K562 (cell line): ENCODE measurements around the gene MBP. TPM values are rescaled to one million over a fixed set of nuclear protein-coding genes. Genes with fewer than 3 reads are reported as not detected.

ENCODE experiments used
- ATAC-seq: fragments of 200-7000 bp; cut with Tn5 transposase; 3 replicates; pipeline ENCODE4 v1.9.1; 2020; ENCODE audit warnings: moderate library complexity
- BruUV-seq: library from RNA; stranded (reverse); fragments of 400-500 nt; replicated peaks from 2 replicates; lab custom pipeline; 2021; lab: Mats Ljungman, UMichigan
- CTCF ChIA-PET: fragments of 300-600 bp; formaldehyde crosslinking; extraction: SDS; loops from one replicate; lab custom pipeline; 2021; ENCODE audit warnings: low intra/inter-chr PET ratio; lab: Yijun Ruan, JAX
- POLR2A ChIA-PET: fragments of 300-600, 350-650 bp; sonication (Branson Sonifier 250); formaldehyde crosslinking; extraction: SDS; loops from one replicate; lab custom pipeline; 2021; ENCODE audit warnings: antibody characterized with exemption, inconsistent platforms; lab: Yijun Ruan, JAX
- DNase-seq, 4 experiments: peaks; one replicate each; pipeline versions ENCODE4 v3.0.0 to v3.0.0-alpha.2; 2011 to 2018; ENCODE audit warnings: low spot score in 3 of 4, mixed read lengths in 3 of 4; ENCODE audit errors: extremely low read depth in 1 of 4
- FAIRE-seq: peaks from 2 replicates; lab custom pipeline; 2011; peaks lifted over from hg19 to GRCh38; lab: Jason Lieb, UNC
- H2AFZ ChIP-seq: 2 replicates; pipeline ENCODE4 v1.6.0; 2011; ENCODE audit warnings: low read depth, low read length, control low read depth, inconsistent platforms
- H3K27ac ChIP-seq: fragments of 200-600 bp; 3 replicates; pipeline ENCODE4 v1.8.0; 2011; ENCODE audit warnings: low read depth, mild to moderate bottlenecking, control low read depth, inconsistent platforms, low read length, moderate library complexity, mixed read lengths; ENCODE audit errors: extremely low read depth
- H3K27me3 ChIP-seq, 2 experiments: fragments of 300-600 bp in 1 of 2; 2 replicates in 1 of 2; 3 replicates in 1 of 2; pipeline versions ENCODE4 v1.6.0 to v1.8.0; 2011; ENCODE audit warnings: inconsistent platforms in 2 of 2, low read length in 2 of 2, mild to moderate bottlenecking in 1 of 2, mixed read lengths in 1 of 2, moderate library complexity in 1 of 2; ENCODE audit not compliant: control insufficient read depth in 2 of 2, insufficient read depth in 2 of 2
- H3K36me3 ChIP-seq: fragments of 300-600 bp; 3 replicates; pipeline ENCODE4 v1.8.0; 2011; ENCODE audit warnings: mild to moderate bottlenecking, low read length, inconsistent platforms; ENCODE audit not compliant: control insufficient read depth, insufficient read depth
- H3K4me1 ChIP-seq, 2 experiments: fragments of 200-600 bp in 1 of 2; replicated peaks in 1 of 2; 2 replicates in 1 of 2; 3 replicates in 1 of 2; pipeline versions ENCODE4 v1.5.1 to v1.8.0; 2011; ENCODE audit warnings: inconsistent platforms in 2 of 2, low read length in 2 of 2, mild to moderate bottlenecking in 1 of 2, mixed read lengths in 1 of 2, moderate library complexity in 1 of 2; ENCODE audit not compliant: control insufficient read depth in 2 of 2, insufficient read depth in 2 of 2
- H3K4me2 ChIP-seq: 2 replicates; pipeline ENCODE4 v1.6.1; 2011; ENCODE audit warnings: low read length, control low read depth, inconsistent platforms, mixed read lengths; ENCODE audit not compliant: insufficient read depth
- H3K4me3 ChIP-seq: fragments of 200-600 bp; sonication (generic), shearing (Covaris generic); 2 replicates; pipeline ENCODE4 v1.5.1; 2016; ENCODE audit warnings: control low read depth, inconsistent platforms
- H3K79me2 ChIP-seq: fragments of 200-600 bp; 3 replicates; pipeline ENCODE4 v1.8.0; 2011; ENCODE audit warnings: low read length, inconsistent platforms; ENCODE audit not compliant: control insufficient read depth, insufficient read depth
- H3K9ac ChIP-seq, 2 experiments: 2 replicates each; pipeline versions ENCODE4 v1.6.0 to v1.6.1; 2011; ENCODE audit warnings: low read depth in 2 of 2, low read length in 2 of 2, control low read depth in 1 of 2, inconsistent platforms in 1 of 2, mild to moderate bottlenecking in 1 of 2, mixed read lengths in 1 of 2; ENCODE audit not compliant: insufficient read depth in 1 of 2
- H3K9me1 ChIP-seq: one replicate; pipeline ENCODE4 v1.6.0; 2011; ENCODE audit warnings: inconsistent platforms, mild to moderate bottlenecking, low read length, moderate library complexity; ENCODE audit not compliant: control insufficient read depth, insufficient read depth
- H3K9me3 ChIP-seq: replicated peaks from 2 replicates; pipeline ENCODE4 v1.5.1; 2011; ENCODE audit warnings: low read depth, low read length, inconsistent platforms; ENCODE audit not compliant: control insufficient read depth, insufficient read depth
- H4K20me1 ChIP-seq: replicated peaks from 2 replicates; pipeline ENCODE4 v1.6.1; 2011; ENCODE audit warnings: low read length, inconsistent platforms, mixed read lengths; ENCODE audit not compliant: control insufficient read depth, insufficient read depth
- ELF2 ChIP-seq: fragments of 250-450 bp; sonication (Bioruptor Pico); IDR thresholded peaks from 2 replicates; pipeline ENCODE4 v1.5.0; 2021; ENCODE audit warnings: mild to moderate bottlenecking
- ZNF224 ChIP-seq: sonication (generic); formaldehyde crosslinking; IDR thresholded peaks from 2 replicates; pipeline ENCODE4 v1.8.0; 2022; ENCODE audit warnings: mild to moderate bottlenecking, missing genetic modification reagents
- ZNF707 ChIP-seq: fragments of 250-450 bp; sonication (Bioruptor Pico); conservative IDR thresholded peaks from 2 replicates; pipeline ENCODE4 v1.8.0; 2022; ENCODE audit warnings: inconsistent platforms, mild to moderate bottlenecking, moderate library complexity
- WGBS: fragments of 100-300 bp; shearing (Covaris generic); methylation state at CpG from one replicate; pipeline ENCODE4 v1.1.6; 2016; ENCODE audit warnings: low coverage, mixed read lengths; ENCODE audit not compliant: insufficient coverage; ENCODE audit errors: missing lambda C conversion rate; 5-methylcytosine and 5-hydroxymethylcytosine counted together
- in situ Hi-C: fragments of 300-500 bp; cut with MboI; formaldehyde crosslinking; loops from 4 replicates; pipeline ENCODE4 v1.15.0; 2018; ENCODE audit warnings: inconsistent platforms, mixed read lengths
- intact Hi-C: fragments of 100-400 bp; cut with micrococcal nuclease; formaldehyde crosslinking; loops from 2 replicates; pipeline ENCODE4 v1.14.2; 2022
- polyA plus RNA-seq, 8 experiments: library from polyadenylated mRNA; depleted of rRNA in 4 of 8; stranded (reverse) in 5 of 8; unstranded in 3 of 8; fragments of >200 nt; fragmentation: Nextera tagmentation in 2 of 8; fragmentation: Illumina TruSeq in 1 of 8; extraction: Ambion mirVana in 2 of 8; extraction: Trizol in 1 of 8; gene quantifications; 2 replicates each; pipeline versions ENCODE4 v1.2.1 to v1.2.3, GENCODE V29; 2011 to 2014; ENCODE audit warnings: inconsistent platforms in 1 of 8, missing spikeins in 1 of 8
- total RNA-seq, 7 experiments: library from RNA; depleted of rRNA in 6 of 7; stranded (reverse); fragments of >200 nt in 6 of 7; fragmentation: Illumina TruSeq in 2 of 7; extraction: Trizol in 2 of 7; gene quantifications; 2 replicates each; pipeline versions ENCODE4 v1.2.1 to v1.2.3, GENCODE V29; 2011 to 2021; ENCODE audit warnings: low replicate concordance in 1 of 7
- TF ChIP-seq, protein P1 (sequence below), 2 experiments: fragments of 450-650 bp; IDR thresholded peaks; 2 replicates each; pipeline ENCODE4 v1.6.1; 2016; ENCODE audit warnings: mild to moderate bottlenecking in 2 of 2, borderline replicate concordance in 1 of 2, low read depth in 1 of 2, moderate library complexity in 1 of 2
- TF ChIP-seq, protein P2 (sequence below), 3 experiments: IDR thresholded peaks in 2 of 3; conservative IDR thresholded peaks in 1 of 3; 2 replicates each; pipeline ENCODE4 v1.5.1; 2011 to 2012; ENCODE audit warnings: low read length in 3 of 3, mild to moderate bottlenecking in 3 of 3, control low read depth in 2 of 3, improper control_type of control experiment in 1 of 3, inconsistent platforms in 1 of 3, low read depth in 1 of 3, mixed read lengths in 1 of 3, moderate library complexity in 1 of 3; ENCODE audit not compliant: insufficient read depth in 2 of 3
- TF ChIP-seq, protein P3 (sequence below): fragments of 450-650 bp; formaldehyde crosslinking; conservative IDR thresholded peaks from 2 replicates; pipeline ENCODE4 v1.4.0; 2022; ENCODE audit warnings: mild to moderate bottlenecking, missing genetic modification characterization
- TF ChIP-seq, protein P4 (sequence below): fragments of 450-650 bp; formaldehyde crosslinking; IDR thresholded peaks from 2 replicates; pipeline ENCODE4 v1.4.0; 2020; ENCODE audit warnings: mild to moderate bottlenecking

Gene MBP
- total and polyA plus RNA-seq, 9 of the 15 experiments (the other 6 are each of a cell fraction or from before 2014, with no cell fraction given): 0.09 TPM; not detected in 8

DNA sequence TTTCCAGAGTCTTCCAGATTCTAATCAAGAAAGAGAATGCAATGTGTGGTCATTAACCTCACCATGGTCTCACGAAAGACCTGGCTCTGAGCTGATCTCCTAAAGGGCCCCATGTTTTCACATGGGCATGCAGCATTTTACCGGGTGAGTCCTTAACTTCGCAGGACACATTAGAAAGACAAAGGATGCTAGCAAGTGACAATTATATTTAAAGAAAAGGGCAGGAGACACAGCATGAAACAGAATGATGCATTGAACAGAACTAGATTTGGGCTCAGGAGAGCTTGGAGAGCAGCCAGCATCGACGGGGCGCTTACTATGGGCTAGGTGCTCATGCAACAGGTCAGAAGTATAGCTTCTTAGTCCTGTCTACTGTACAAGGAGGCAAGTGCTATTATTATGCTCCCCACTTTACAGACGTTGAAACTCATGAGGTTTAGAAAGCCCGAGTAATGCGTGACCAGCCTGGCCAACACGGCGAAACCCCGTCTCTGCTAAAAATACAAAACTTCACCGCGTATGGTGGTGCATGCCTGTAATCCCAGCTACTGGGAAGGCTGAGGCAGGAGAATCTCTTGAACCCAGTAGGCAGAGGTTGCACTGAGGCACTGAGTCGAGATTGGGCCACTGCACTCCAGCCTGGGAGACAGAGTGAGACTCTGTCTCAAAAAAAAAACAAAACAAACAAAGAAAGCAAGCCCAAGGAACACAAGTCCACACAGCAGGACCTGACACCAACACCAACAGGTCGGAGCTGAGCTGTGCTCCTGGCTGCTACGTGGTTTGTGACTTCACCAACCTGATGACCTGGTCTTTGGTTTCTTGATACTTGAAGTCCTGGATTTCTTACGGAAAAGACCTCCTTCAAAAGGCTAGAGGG, 16.1 kb downstream of the MBP start:
- in situ Hi-C loops: no loop called here
- TF ChIP-seq ZNF224 (CRISPR knock-in tag): no peak
- TF ChIP-seq, protein P1, sequence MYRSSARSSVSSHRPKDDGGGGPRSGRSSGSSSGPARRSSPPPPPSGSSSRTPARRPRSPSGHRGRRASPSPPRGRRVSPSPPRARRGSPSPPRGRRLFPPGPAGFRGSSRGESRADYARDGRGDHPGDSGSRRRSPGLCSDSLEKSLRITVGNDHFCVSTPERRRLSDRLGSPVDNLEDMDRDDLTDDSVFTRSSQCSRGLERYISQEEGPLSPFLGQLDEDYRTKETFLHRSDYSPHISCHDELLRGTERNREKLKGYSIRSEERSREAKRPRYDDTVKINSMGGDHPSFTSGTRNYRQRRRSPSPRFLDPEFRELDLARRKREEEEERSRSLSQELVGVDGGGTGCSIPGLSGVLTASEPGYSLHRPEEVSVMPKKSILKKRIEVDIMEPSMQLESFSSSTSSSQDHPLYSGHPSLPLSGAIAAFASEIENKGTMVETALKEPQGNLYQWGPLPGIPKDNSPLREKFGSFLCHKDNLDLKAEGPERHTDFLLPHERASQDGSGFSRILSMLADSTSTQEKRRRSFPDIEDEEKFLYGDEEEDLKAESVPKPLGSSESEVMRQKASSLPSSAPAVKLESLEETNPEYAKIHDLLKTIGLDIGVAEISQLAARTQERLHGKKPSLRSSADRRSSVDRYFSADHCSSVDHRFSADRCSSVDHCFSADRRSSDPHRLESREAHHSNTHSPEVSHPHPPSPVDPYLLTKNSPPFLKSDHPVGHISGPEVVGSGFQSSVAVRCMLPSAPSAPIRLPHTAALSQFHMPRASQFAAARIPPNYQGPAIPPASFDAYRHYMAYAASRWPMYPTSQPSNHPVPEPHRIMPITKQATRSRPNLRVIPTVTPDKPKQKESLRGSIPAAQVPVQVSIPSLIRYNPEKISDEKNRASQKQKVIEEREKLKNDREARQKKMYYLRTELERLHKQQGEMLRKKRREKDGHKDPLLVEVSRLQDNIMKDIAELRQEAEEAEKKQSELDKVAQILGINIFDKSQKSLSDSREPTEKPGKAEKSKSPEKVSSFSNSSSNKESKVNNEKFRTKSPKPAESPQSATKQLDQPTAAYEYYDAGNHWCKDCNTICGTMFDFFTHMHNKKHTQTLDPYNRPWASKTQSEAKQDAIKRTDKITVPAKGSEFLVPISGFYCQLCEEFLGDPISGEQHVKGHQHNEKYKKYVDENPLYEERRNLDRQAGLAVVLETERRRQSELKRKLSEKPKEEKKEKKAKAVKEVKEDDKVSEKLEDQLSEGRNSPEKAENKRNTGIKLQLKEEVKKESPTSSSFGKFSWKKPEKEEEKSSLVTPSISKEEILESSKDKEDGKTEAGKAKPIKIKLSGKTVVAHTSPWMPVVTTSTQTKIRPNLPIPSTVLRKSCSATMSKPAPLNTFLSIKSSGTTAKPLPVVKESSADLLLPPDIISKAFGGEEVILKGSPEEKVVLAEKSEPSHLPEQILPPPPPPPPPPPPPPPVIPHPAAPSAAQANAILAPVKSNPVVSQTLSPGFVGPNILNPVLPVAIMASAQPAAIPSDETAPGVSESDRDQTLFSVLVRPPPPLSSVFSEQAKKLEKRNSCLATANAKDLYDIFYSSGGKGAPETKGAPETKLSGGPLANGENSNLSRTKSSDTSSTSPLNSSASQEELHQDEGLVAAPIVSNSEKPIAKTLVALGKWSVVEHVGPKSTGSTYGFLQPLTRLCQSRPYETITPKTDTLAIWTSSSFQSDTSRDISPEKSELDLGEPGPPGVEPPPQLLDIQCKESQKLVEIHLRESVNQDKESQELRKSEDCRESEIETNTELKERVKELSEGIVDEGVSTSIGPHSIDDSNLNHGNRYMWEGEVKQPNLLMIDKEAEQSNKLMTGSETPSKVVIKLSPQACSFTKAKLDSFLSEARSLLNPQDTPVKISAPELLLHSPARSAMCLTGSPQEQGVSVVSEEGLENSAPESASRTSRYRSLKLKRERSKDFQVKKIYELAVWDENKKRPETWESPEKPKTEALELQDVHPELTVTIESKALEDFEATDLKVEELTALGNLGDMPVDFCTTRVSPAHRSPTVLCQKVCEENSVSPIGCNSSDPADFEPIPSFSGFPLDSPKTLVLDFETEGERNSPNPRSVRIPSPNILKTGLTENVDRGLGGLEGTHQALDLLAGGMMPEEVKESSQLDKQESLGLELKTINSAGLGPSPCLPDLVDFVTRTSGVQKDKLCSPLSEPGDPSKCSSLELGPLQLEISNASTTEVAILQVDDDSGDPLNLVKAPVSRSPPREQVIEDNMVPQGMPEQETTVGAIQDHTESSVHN (IDR thresholded peaks at IDR 0.05; ENCODE audit: borderline replicate concordance in 1 of 2, low read depth in 1 of 2): no peak
- TF ChIP-seq ZNF707: no peak
- TF ChIP-seq, protein P2, sequence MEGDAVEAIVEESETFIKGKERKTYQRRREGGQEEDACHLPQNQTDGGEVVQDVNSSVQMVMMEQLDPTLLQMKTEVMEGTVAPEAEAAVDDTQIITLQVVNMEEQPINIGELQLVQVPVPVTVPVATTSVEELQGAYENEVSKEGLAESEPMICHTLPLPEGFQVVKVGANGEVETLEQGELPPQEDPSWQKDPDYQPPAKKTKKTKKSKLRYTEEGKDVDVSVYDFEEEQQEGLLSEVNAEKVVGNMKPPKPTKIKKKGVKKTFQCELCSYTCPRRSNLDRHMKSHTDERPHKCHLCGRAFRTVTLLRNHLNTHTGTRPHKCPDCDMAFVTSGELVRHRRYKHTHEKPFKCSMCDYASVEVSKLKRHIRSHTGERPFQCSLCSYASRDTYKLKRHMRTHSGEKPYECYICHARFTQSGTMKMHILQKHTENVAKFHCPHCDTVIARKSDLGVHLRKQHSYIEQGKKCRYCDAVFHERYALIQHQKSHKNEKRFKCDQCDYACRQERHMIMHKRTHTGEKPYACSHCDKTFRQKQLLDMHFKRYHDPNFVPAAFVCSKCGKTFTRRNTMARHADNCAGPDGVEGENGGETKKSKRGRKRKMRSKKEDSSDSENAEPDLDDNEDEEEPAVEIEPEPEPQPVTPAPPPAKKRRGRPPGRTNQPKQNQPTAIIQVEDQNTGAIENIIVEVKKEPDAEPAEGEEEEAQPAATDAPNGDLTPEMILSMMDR (IDR thresholded peaks at IDR 0.05 in 2 of 3, conservative IDR thresholded peaks at IDR 0.05 in 1 of 3; ENCODE audit: insufficient read depth in 2 of 3, low read depth in 1 of 3, low read length in 3 of 3): no peak
- no peak for TF ChIP-seq ELF2 (CRISPR knock-in tag)
- TF ChIP-seq, protein P3, sequence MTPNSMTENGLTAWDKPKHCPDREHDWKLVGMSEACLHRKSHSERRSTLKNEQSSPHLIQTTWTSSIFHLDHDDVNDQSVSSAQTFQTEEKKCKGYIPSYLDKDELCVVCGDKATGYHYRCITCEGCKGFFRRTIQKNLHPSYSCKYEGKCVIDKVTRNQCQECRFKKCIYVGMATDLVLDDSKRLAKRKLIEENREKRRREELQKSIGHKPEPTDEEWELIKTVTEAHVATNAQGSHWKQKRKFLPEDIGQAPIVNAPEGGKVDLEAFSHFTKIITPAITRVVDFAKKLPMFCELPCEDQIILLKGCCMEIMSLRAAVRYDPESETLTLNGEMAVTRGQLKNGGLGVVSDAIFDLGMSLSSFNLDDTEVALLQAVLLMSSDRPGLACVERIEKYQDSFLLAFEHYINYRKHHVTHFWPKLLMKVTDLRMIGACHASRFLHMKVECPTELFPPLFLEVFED (CRISPR knock-in tag): no peak
- TF ChIP-seq, protein P4, sequence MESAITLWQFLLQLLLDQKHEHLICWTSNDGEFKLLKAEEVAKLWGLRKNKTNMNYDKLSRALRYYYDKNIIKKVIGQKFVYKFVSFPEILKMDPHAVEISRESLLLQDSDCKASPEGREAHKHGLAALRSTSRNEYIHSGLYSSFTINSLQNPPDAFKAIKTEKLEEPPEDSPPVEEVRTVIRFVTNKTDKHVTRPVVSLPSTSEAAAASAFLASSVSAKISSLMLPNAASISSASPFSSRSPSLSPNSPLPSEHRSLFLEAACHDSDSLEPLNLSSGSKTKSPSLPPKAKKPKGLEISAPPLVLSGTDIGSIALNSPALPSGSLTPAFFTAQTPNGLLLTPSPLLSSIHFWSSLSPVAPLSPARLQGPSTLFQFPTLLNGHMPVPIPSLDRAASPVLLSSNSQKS (CRISPR knock-in tag): no peak

More for the DNA sequence above, 16.1 kb downstream of the MBP start:
- H3K27ac ChIP-seq: no peak overlapping the region
- POLR2A ChIA-PET: interaction anchor here (0.5 kb wide), 1 partner anchor 155 kb away, joined by 5 read pairs; no protein-coding TSS in a partner anchor
- peaks cover 0 to 27% of the 10 kb centered on the region in 2 experiments; a peak in 2 of 5 replicates for H3K27me3 ChIP-seq
- H3K9me1 ChIP-seq: no peaks in the 10 kb centered on the region
- no peak overlapping the region for H3K4me3 ChIP-seq
- no peak overlapping the region for H2AFZ ChIP-seq
- no peaks in the 10 kb centered on the region for H3K79me2 ChIP-seq
- no peaks in the 10 kb centered on the region for H4K20me1 ChIP-seq
- intact Hi-C loops: no loop called here
- WGBS: 12% methylated on average over 17 of the region's 18 CpGs
- H3K36me3 ChIP-seq: no peaks in the 10 kb centered on the region
- no peak overlapping the region for H3K9ac ChIP-seq
- FAIRE-seq: no peak
- no TSS peak for BruUV-seq
- no peaks in the 10 kb centered on the region for H3K9me3 ChIP-seq
- CTCF ChIA-PET: no interaction called here
- no peak overlapping the region for H3K4me2 ChIP-seq
- no peak for ATAC-seq
- H3K4me1 ChIP-seq: peaks cover 0 to 5% of the 10 kb centered on the region in 2 experiments; a peak in 1 of 5 replicates
- DNase-seq: no peak
